ENCODE results near the gene OLA1. TPM values are rescaled to one million over a fixed set of nuclear protein-coding genes. Genes with fewer than 3 reads are reported as not detected.

The OLA1 gene
- total RNA-seq, 1 donor from 2014 or later, result 65.7 TPM

DNA sequence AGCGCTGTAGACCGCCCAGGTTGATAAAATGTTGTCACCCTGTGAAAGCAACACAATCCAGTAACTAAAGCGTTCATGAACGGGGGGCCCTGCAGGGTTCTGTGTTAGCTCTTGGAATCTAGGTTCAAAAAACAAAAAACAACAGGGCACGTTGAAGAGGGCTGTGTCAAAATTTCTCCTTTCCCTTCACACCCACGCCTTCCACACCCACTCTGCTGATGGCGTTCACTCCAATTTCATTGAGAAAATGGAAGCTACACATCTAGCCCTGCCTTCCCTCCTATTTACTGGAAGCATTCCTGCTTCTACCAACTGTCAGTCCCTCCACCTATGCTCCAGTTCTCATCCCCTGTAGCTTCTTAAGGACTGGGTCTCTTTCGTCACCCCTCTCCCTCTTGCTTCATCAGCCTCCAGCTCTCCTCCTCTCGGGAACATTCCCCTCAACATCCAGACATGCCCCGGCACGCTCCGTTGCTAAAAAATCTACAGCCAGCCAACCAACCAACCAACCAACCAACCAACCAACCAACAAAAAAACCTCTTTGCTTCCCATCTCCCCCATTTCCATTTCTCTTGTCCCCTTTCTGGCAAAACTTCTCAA is 184.7 kb downstream of the OLA1 start:
- Histone ChIP-seq H3K36me3 (no peaks in the 10 kb centered on the region), H3K4me1 (peaks cover 10% of the 10 kb centered on the region), H3K27ac (replicated peaks) (peak overlapping the region; percentile 21), H3K27me3 (ENCODE audit: low read depth) (no peaks in the 10 kb centered on the region), H3K4me3 (no peak overlapping the region), H3K9me3 (replicated peaks) (no peaks in the 10 kb centered on the region)
- no peak for TF ChIP-seq CTCF (IDR thresholded peaks at IDR 0.05; ENCODE audit: borderline replicate concordance)
- no peak for DNase-seq
- intact Hi-C loops (cut with micrococcal nuclease), result no loop called here

DNA sequence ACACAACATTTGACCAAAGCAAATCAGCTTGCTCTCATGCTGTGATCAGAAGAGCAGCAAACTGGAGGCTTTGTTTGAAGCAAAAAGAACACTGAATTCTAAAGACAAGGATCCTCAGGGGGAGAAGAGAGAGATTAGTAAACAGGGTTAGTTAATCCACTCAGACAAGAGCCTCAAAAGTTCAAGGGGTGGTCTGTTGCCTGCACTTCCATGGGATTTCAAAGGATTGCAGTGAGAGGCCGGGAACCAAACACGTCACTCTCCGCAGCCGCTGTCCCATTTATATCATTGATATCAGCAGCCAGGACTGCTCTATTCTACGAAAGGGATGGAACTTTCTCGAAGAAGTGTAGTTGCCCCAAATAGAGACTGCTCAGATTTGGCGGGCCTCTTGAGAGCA is 185.4 kb downstream of the OLA1 start:
- no peak for DNase-seq
- Histone ChIP-seq H3K27me3 (ENCODE audit: low read depth) (no peaks in the 10 kb centered on the region), H3K27ac (replicated peaks) (peak overlapping the region; percentile 21), H3K4me3 (no peak overlapping the region), H3K4me1 (peaks cover 10% of the 10 kb centered on the region), H3K9me3 (replicated peaks) (no peaks in the 10 kb centered on the region), H3K36me3 (no peaks in the 10 kb centered on the region)
- intact Hi-C loops (cut with micrococcal nuclease), result no loop called here
- no peak for TF ChIP-seq CTCF (IDR thresholded peaks at IDR 0.05; ENCODE audit: borderline replicate concordance)

DNA sequence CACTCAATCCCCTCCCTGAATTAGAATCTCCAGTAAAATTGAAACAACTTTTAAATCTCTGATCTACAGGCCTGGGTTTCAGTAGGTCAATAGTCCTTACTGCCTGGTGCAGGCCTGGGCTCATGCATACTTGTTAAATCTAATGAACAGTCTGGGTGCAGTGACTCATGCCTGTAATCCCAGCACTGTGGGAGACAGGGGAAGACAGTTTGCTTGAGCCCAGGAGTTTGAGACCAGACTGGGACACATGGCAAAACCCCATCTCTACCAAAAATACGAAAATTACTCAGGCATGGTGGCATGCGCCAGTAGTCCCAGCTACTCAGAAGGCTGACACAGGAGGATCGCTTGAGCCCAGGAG is 188.5 kb downstream of the OLA1 start:
- H3K27me3 ChIP-seq (ENCODE audit: low read depth), result no peaks in the 10 kb centered on the region
- no peak overlapping the region for H3K27ac ChIP-seq (replicated peaks)
- peaks cover 10% of the 10 kb centered on the region for H3K4me1 ChIP-seq
- no peak for DNase-seq
- H3K36me3 ChIP-seq, result no peaks in the 10 kb centered on the region
- TF ChIP-seq CTCF (IDR thresholded peaks at IDR 0.05; ENCODE audit: borderline replicate concordance), result no peak
- H3K4me3 ChIP-seq, result no peak overlapping the region
- H3K9me3 ChIP-seq (replicated peaks), result no peaks in the 10 kb centered on the region
- intact Hi-C loops (cut with micrococcal nuclease), result no loop called here

DNA sequence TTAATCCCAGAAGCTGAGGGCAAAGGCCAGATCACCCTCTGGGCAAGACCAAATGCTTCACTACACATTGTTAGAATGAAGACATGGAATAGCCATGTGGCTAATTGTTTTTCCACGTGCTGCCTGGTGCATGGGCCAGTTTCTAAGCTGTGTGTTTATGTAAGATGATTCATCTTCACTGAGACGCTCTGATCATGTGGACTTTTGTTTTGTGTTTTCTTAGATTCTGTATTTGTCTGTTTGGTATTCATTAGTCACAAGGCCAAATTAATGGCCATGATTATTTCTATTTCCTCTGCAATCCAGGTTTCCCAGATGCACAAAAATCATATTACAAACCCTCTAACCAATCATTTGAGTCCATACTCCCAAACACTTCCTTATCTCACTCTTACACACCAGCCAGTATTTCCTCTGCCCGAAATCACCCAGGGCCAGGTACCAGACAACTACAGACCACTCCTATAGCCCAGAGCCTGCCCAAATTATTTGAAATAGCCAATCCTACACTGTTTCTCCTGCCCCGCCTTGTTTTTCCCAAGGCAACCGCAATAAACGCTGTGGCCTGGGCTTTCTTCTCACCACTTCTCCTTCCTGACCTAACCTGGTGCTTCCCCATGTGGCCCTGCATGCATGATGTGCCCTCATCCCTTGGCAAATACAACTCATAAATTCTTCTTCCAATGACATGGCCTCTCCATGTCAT is 189.0 kb downstream of the OLA1 start:
- Histone ChIP-seq H3K4me3 (no peak overlapping the region), H3K4me1 (peaks cover 15% of the 10 kb centered on the region), H3K27me3 (ENCODE audit: low read depth) (no peaks in the 10 kb centered on the region), H3K27ac (replicated peaks) (no peak overlapping the region), H3K9me3 (replicated peaks) (no peaks in the 10 kb centered on the region), H3K36me3 (no peaks in the 10 kb centered on the region)
- intact Hi-C loops (cut with micrococcal nuclease), result no loop called here
- DNase-seq, result no peak
- no peak for TF ChIP-seq CTCF (IDR thresholded peaks at IDR 0.05; ENCODE audit: borderline replicate concordance)

DNA sequence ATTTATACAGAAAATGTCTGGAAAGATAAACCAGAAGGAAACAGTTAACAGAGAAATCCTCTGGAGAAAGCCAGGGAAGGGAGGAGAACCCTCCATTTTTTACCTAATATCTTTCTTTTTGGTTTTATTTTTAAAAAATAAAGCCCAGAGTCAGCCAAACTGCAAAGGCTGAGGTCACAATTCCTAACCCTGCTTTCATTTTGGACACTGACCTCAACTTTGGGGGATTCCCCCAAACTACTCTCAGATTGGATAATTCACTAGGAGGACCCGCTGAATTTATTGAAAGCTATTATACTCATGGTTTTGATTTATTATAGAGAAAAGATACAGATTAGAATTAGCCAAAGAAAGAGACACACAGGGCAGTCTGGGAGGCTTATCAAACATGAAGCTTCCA is 189.9 kb downstream of the OLA1 start:
- Histone ChIP-seq H3K27ac (replicated peaks) (no peak overlapping the region), H3K9me3 (replicated peaks) (no peaks in the 10 kb centered on the region), H3K36me3 (no peaks in the 10 kb centered on the region), H3K27me3 (ENCODE audit: low read depth) (no peaks in the 10 kb centered on the region), H3K4me3 (no peak overlapping the region), H3K4me1 (peaks cover 24% of the 10 kb centered on the region)
- no peak for TF ChIP-seq CTCF (IDR thresholded peaks at IDR 0.05; ENCODE audit: borderline replicate concordance)
- intact Hi-C loops (cut with micrococcal nuclease), result no loop called here
- DNase-seq, result no peak
